ENCODE results near the gene FBXL16. TPM values are rescaled to one million over a fixed set of nuclear protein-coding genes. Genes with fewer than 3 reads are reported as not detected.
"Not testable (repeated sequence)": the region's sequence is repeated elsewhere in the genome, so short reads cannot be mapped to it uniquely, and the experiment has no call there.

The FBXL16 gene
- 1 to 10 TPM; 4.2 to 7.5 TPM for total RNA-seq

DNA sequence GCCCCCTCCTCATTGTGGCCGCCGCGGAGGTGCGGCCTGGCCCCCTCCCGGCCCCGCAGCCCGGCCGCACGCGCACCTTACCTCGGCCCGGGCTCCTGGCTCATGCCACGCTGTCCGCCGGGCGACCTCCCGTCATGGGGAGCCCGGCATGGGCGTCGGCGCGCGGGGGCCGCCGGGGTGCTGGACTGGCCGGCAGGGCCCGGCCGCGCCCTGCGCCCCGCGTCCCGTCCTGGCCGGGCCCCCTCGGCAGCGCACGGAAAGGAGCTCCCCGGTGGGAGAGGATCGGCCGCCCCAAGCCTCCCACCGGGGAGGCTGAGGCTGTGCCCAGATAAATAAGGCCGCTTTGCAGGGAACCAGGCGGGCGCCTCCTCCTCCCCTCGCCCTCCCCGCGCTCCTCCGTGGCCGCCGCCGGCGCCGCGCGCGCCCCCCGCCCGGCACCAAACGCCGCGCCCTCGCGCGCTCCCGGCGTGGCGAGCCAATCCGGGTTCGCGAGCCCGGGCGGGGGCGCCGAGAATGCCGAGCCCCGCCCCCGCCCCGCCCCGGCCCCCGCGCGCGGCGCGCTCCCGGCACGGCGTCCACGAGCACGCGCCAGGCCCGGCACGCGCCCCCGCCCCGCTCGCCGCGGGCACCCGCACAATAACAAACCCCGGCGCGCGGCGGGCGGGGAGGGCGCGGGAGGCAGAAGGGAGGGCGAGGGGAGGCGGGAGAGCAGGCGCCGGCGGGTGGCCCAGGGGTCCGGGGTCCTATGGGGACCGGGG, at the start of gene FBXL16:
TSS of gene FBXL16 (minus strand) at position 371 of the 758 bp plus-strand sequence. CDS start 8,396 bp downstream, outside the sequence.
- CTCF ChIA-PET: no interaction called here
- Mint-ChIP-seq H3K36me3 (no peaks in the 10 kb centered on the region), H3K27ac (no peak within 1 kb of the TSS), H3K4me1 (no peaks in the 10 kb centered on the region), H3K9me3 (ENCODE audit: low read depth) (no peaks in the 10 kb centered on the region), H3K4me3 (no peak within 1 kb of the TSS), H3K27me3 (peaks cover 68% of the 10 kb centered on the region)
- DNase-seq (no peak), ATAC-seq (no peak)

DNA sequence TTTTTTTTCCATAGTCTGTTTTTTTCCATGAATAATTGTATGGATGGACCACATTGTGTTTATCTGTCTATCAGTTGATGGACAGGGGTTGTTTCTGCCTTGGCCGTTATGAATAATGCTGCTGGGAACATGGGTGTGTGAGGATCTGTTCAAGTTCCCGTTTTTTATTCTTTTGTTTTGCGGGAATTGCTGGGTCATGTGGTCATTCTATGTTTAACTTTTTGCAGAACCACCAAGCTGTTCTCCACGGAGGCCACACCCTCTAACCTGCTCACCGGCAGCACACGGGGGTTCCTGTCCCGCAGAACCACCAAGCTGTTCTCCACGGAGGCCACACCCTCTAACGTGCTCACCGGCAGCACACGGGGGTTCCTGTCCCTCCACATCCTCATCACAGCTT, 49.1 kb upstream of the FBXL16 start:
- DNase-seq: no peak
- H3K4me1 Mint-ChIP-seq: peaks cover 5% of the 10 kb centered on the region
- H3K27me3 Mint-ChIP-seq: peaks cover 10% of the 10 kb centered on the region
- no peak for ATAC-seq
- CTCF ChIA-PET: interaction anchor here (0.8 kb wide), 1 partner anchor 14 kb away, joined by 3 read pairs; the partner anchor contains the start of gene CIAO3
- H3K36me3 Mint-ChIP-seq: no peaks in the 10 kb centered on the region
- H3K27ac Mint-ChIP-seq: no peak overlapping the region
- H3K4me3 Mint-ChIP-seq: no peak overlapping the region
- no peaks in the 10 kb centered on the region for H3K9me3 Mint-ChIP-seq (ENCODE audit: low read depth)

- not testable (repeated sequence) for ATAC-seq; H3K27me3 Mint-ChIP-seq; H3K4me1 Mint-ChIP-seq; H3K36me3 Mint-ChIP-seq; DNase-seq; H3K9me3 Mint-ChIP-seq (ENCODE audit: low read depth); H3K27ac Mint-ChIP-seq; H3K4me3 Mint-ChIP-seq
- CTCF ChIA-PET: interaction anchor here (0.7 kb wide), 1 partner anchor 15 kb away, joined by 3 read pairs; no protein-coding TSS in a partner anchor
Measured at GRCh38 chr16:754121-754607, 48.6 kb upstream of the FBXL16 start.

- H3K27me3 Mint-ChIP-seq: peaks cover 10% of the 10 kb centered on the region
- H3K27ac Mint-ChIP-seq: no peak overlapping the region
- H3K36me3 Mint-ChIP-seq: no peaks in the 10 kb centered on the region
- ATAC-seq: no peak
- H3K9me3 Mint-ChIP-seq (ENCODE audit: low read depth): no peaks in the 10 kb centered on the region
- CTCF ChIA-PET: no interaction called here
- no peak overlapping the region for H3K4me3 Mint-ChIP-seq
- no peak for DNase-seq
- H3K4me1 Mint-ChIP-seq: peaks cover 2% of the 10 kb centered on the region
Measured at GRCh38 chr16:752007-752312, 46.4 kb upstream of the FBXL16 start.

GRCh38 chr16:751152-752006, 45.8 kb upstream of the FBXL16 start:
- H3K36me3 Mint-ChIP-seq: no peaks in the 10 kb centered on the region
- no peak overlapping the region for H3K4me3 Mint-ChIP-seq

GRCh38 chr16:750485-750884, 44.9 kb upstream of the FBXL16 start:
- Mint-ChIP-seq H3K4me3 (no peak overlapping the region), H3K27ac (no peak overlapping the region), H3K9me3 (ENCODE audit: low read depth) (no peaks in the 10 kb centered on the region), H3K36me3 (no peaks in the 10 kb centered on the region), H3K27me3 (peaks cover 2% of the 10 kb centered on the region), H3K4me1 (peaks cover 2% of the 10 kb centered on the region)
- no peak for DNase-seq
- CTCF ChIA-PET: interaction anchor here (0.8 to 1.5 kb wide), 2 partner anchors 10 to 35 kb away, joined by 4 to 5 read pairs; partner anchors contain the start of gene CIAO3
- ATAC-seq: no peak

More at GRCh38 chr16:751152-752006, 45.8 kb upstream of the FBXL16 start:
- Mint-ChIP-seq H3K27me3 (peaks cover 7% of the 10 kb centered on the region), H3K4me1 (peaks cover 2% of the 10 kb centered on the region), H3K27ac (no peak overlapping the region), H3K9me3 (ENCODE audit: low read depth) (no peaks in the 10 kb centered on the region)
- DNase-seq: no peak
- no peak for ATAC-seq
- CTCF ChIA-PET: interaction anchor here (1.5 kb wide), 1 partner anchor 34 kb away, joined by 4 read pairs; no protein-coding TSS in a partner anchor

DNA sequence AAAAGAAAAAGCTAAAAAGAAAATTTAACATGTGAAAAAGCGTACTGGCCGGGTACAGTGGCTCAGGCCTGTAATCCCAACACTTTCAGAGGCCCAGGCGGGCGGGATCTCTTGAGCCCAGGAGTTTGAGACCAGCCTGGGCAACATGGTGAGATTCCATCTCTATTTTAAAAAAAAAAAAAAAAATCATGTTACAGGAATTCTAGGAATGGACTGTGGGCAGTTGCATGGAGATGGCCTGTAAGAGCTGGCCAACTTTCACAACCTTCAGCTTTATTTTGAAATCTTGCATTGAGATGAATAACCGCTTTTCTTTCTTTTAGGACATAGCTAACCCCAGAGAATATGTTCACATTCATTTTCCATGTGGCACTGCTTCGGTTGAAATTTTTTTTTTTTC, 43.4 kb upstream of the FBXL16 start:
- Mint-ChIP-seq H3K9me3 (ENCODE audit: low read depth) (no peaks in the 10 kb centered on the region), H3K27ac (no peak overlapping the region), H3K36me3 (no peaks in the 10 kb centered on the region), H3K4me3 (no peak overlapping the region), H3K4me1 (no peaks in the 10 kb centered on the region), H3K27me3 (no peaks in the 10 kb centered on the region)
- CTCF ChIA-PET: interaction anchor here (0.7 kb wide), 1 partner anchor 37 kb away, joined by 4 read pairs; no protein-coding TSS in a partner anchor
- DNase-seq (no peak), ATAC-seq (no peak)

GRCh38 chr16:747978-748746, 42.6 kb upstream of the FBXL16 start:
- no peaks in the 10 kb centered on the region for H3K9me3 Mint-ChIP-seq (ENCODE audit: low read depth)
- ATAC-seq (no peak), DNase-seq (no peak)
- H3K27ac Mint-ChIP-seq: no peak overlapping the region
- no peaks in the 10 kb centered on the region for H3K27me3 Mint-ChIP-seq
- CTCF ChIA-PET: no interaction called here
- H3K4me3 Mint-ChIP-seq: no peak overlapping the region
- no peaks in the 10 kb centered on the region for H3K4me1 Mint-ChIP-seq
- no peaks in the 10 kb centered on the region for H3K36me3 Mint-ChIP-seq

DNA sequence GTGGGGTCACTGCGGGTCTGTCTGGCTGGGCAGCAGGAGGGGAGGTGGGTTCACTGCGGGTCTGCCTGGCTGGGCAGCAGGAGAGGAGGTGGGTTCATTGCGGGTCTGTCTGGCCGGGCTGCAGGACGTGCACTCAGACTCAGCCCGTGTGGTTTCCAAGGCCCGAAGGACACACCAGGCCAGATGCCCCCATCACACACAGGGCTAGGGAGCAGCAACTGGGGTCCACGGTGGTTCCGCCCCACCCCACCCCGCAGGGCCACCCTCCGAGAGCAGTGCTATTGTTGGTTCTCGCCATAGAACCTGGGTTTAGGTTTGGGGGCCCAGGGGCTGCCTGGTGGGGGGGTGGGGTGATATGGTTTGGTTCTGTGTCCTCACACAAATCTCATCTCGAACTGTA, 41.0 kb upstream of the FBXL16 start:
- Mint-ChIP-seq H3K4me3 (no peak overlapping the region), H3K36me3 (no peaks in the 10 kb centered on the region), H3K27me3 (no peaks in the 10 kb centered on the region), H3K9me3 (ENCODE audit: low read depth) (no peaks in the 10 kb centered on the region), H3K4me1 (no peaks in the 10 kb centered on the region), H3K27ac (no peak overlapping the region)
- CTCF ChIA-PET: no interaction called here
- ATAC-seq: no peak
- DNase-seq: no peak

DNA sequence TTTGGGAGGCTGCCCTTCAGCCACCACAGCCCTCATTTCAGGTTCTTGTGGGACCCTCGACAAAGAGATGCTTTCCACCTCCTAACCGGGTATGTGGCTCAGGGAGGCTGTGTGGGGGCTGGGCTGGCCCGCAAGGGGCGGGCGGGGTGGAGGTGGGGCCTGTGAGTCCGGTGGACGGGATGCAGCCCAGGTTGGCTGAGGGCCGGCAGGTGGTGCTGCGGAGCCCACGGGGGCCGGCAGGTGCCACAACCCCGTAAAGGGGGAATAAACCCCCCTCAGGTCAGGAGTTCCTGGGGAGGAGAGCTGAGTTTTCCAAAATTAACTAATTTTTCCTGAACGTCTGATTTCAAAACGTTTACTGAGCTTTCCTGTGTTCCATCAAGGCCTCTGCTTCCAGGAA, 40.1 kb upstream of the FBXL16 start:
- Mint-ChIP-seq H3K27me3 (no peaks in the 10 kb centered on the region), H3K4me1 (no peaks in the 10 kb centered on the region), H3K27ac (no peak overlapping the region), H3K9me3 (ENCODE audit: low read depth) (no peaks in the 10 kb centered on the region), H3K36me3 (no peaks in the 10 kb centered on the region), H3K4me3 (no peak overlapping the region)
- DNase-seq (no peak), ATAC-seq (no peak)
- CTCF ChIA-PET: no interaction called here

DNA sequence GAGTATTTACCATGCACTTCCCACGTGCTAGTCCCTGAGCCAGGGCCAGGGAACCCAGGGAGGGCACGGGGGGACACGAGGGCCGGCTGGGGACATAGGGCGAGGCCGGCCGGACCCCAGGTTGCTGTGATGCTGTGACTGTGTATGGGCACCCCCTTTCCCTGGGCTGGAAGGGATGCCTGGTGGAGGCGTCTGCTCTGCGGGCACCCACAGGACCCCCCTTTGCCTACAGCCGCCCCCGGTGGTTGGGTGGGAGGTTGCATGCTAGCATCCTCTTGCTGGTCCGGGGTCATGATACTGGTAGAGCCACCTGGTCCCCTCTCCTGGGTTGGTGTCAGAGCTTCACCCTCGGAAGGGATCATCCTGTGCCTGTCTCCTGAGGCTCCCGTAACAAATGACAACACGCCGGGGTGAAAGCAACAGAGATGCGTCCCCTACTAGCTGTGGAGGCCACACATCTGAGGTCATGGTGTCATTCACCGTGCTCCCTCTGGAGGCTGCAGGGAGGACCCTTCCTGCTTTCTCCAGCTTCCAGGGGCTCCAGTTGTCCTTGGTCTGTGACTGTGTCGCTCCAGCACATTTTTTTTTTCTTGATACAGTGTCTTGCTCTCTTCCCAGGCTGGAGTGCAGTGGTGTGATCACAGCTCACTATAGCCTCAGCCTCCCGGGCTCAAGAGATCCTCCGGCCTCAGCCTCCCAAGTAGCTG, 38.3 kb upstream of the FBXL16 start:
- no peak overlapping the region for H3K27ac Mint-ChIP-seq
- no peaks in the 10 kb centered on the region for H3K27me3 Mint-ChIP-seq
- no peak overlapping the region for H3K4me3 Mint-ChIP-seq
- CTCF ChIA-PET: interaction anchor here (1.0 to 5.1 kb wide), 4 partner anchors 19 to 41 kb away, joined by 3 to 18 read pairs (median 5); no protein-coding TSS in a partner anchor
- H3K36me3 Mint-ChIP-seq: peaks cover 3% of the 10 kb centered on the region
- DNase-seq: no peak
- H3K4me1 Mint-ChIP-seq: peaks cover 9% of the 10 kb centered on the region
- no peak for ATAC-seq
- H3K9me3 Mint-ChIP-seq (ENCODE audit: low read depth): no peaks in the 10 kb centered on the region

- peaks cover 11% of the 10 kb centered on the region for H3K4me1 Mint-ChIP-seq
- H3K36me3 Mint-ChIP-seq; H3K27me3 Mint-ChIP-seq; ATAC-seq; H3K27ac Mint-ChIP-seq; H3K4me3 Mint-ChIP-seq; H3K9me3 Mint-ChIP-seq (ENCODE audit: low read depth); DNase-seq: not testable (repeated sequence)
- CTCF ChIA-PET: interaction anchor here (1.1 to 5.1 kb wide), 5 partner anchors 29 to 63 kb away, joined by 3 to 18 read pairs (median 3); partner anchors contain the start of genes RPUSD1 and STUB1
Measured at GRCh38 chr16:742894-743293, 37.3 kb upstream of the FBXL16 start.
